Liver (tissue), 9 donors: ENCODE results near the gene CD47. TPM values are rescaled to one million over a fixed set of nuclear protein-coding genes. Genes with fewer than 3 reads are reported as not detected.
A peak's percentile ranks its signal among the peaks of the same experiment; 100 is the strongest.

Experiments
- DNase-seq: peaks from one replicate; pipeline ENCODE4 v3.0.0-alpha.2; 2017; ENCODE audit warnings: low spot score
- H3K27ac ChIP-seq, 2 donors: one replicate each; pipeline ENCODE4 v1.7.0; 2013; ENCODE audit warnings: inconsistent platforms in 2 of 2, low read length in 2 of 2, control low read depth in 1 of 2, low read depth in 1 of 2, mild to moderate bottlenecking in 1 of 2
- H3K27me3 ChIP-seq, 4 donors: one replicate each; pipeline versions ENCODE4 v1.6.1 to v1.7.0; 2013; ENCODE audit warnings: low read length in 3 of 4, inconsistent platforms in 1 of 4, mild to moderate bottlenecking in 1 of 4, moderate library complexity in 1 of 4; ENCODE audit not compliant: control insufficient read depth in 4 of 4, insufficient read depth in 4 of 4
- H3K36me3 ChIP-seq, 4 donors: one replicate each; pipeline versions ENCODE4 v1.6.1 to v1.7.0; 2013; ENCODE audit warnings: low read length in 3 of 4, mild to moderate bottlenecking in 3 of 4, low read depth in 1 of 4, moderate library complexity in 1 of 4; ENCODE audit not compliant: control insufficient read depth in 4 of 4, insufficient read depth in 3 of 4
- H3K4me1 ChIP-seq, 4 donors: one replicate each; pipeline versions ENCODE4 v1.6.1 to v1.7.0; 2013; ENCODE audit warnings: low read length in 3 of 4, mild to moderate bottlenecking in 3 of 4, moderate library complexity in 1 of 4; ENCODE audit not compliant: control insufficient read depth in 4 of 4, insufficient read depth in 4 of 4
- H3K4me3 ChIP-seq, 3 donors: one replicate each; pipeline versions ENCODE4 v1.6.1 to v1.7.0; 2013; ENCODE audit warnings: low read length in 3 of 3, control low read depth in 1 of 3, low read depth in 1 of 3, mild to moderate bottlenecking in 1 of 3
- H3K9ac ChIP-seq, 2 donors: one replicate each; pipeline ENCODE4 v1.7.0; 2013; ENCODE audit warnings: low read length in 2 of 2, mild to moderate bottlenecking in 2 of 2, moderate library complexity in 2 of 2, control low read depth in 1 of 2, low read depth in 1 of 2
- H3K9me3 ChIP-seq, 4 donors: one replicate each; pipeline versions ENCODE4 v1.6.1 to v1.7.0; 2013; ENCODE audit warnings: low read length in 3 of 4; ENCODE audit not compliant: control insufficient read depth in 4 of 4
- EGR1 ChIP-seq, 2 donors: IDR thresholded peaks; 2 replicates each; pipeline ENCODE4 v1.6.1; 2016 to 2018; ENCODE audit warnings: antibody characterized with exemption in 2 of 2, low read depth in 2 of 2
- FOXA2 ChIP-seq: IDR thresholded peaks from 2 replicates; pipeline ENCODE4 v1.6.1; 2016; ENCODE audit warnings: antibody characterized with exemption
- GABPA ChIP-seq, 2 donors: IDR thresholded peaks in 1 of 2; conservative IDR thresholded peaks in 1 of 2; 2 replicates each; pipeline ENCODE4 v1.6.1; 2016; ENCODE audit warnings: antibody characterized with exemption in 2 of 2, mild to moderate bottlenecking in 1 of 2, moderate library complexity in 1 of 2
- HNF4A ChIP-seq, 2 donors: conservative IDR thresholded peaks; 2 replicates each; pipeline ENCODE4 v1.6.1; 2016; ENCODE audit warnings: antibody characterized with exemption in 2 of 2, mild to moderate bottlenecking in 2 of 2
- HNF4G ChIP-seq: IDR thresholded peaks from 2 replicates; pipeline ENCODE4 v1.6.1; 2016; ENCODE audit warnings: antibody characterized with exemption
- JUND ChIP-seq, 2 donors: IDR thresholded peaks; 2 replicates each; pipeline ENCODE4 v1.6.1; 2016; ENCODE audit warnings: antibody characterized with exemption in 2 of 2
- NR2F2 ChIP-seq: IDR thresholded peaks from 2 replicates; pipeline ENCODE4 v1.6.1; 2016; ENCODE audit warnings: antibody characterized with exemption
- RAD21 ChIP-seq, 2 donors: IDR thresholded peaks; 2 replicates each; pipeline ENCODE4 v1.6.1; 2016; ENCODE audit warnings: antibody characterized with exemption in 2 of 2, mild to moderate bottlenecking in 2 of 2
- RXRA ChIP-seq, 2 donors: IDR thresholded peaks; 2 replicates each; pipeline ENCODE4 v1.6.1; 2017 to 2018; ENCODE audit warnings: antibody characterized with exemption in 2 of 2, mild to moderate bottlenecking in 1 of 2
- SP1 ChIP-seq: IDR thresholded peaks from 2 replicates; pipeline ENCODE4 v1.6.1; 2018; ENCODE audit warnings: antibody characterized with exemption, mild to moderate bottlenecking
- TAF1 ChIP-seq: conservative IDR thresholded peaks from 2 replicates; pipeline ENCODE4 v1.6.1; 2016; ENCODE audit warnings: antibody characterized with exemption, mild to moderate bottlenecking
- YY1 ChIP-seq: IDR thresholded peaks from 2 replicates; pipeline ENCODE4 v1.6.1; 2016; ENCODE audit warnings: antibody characterized with exemption, mild to moderate bottlenecking
- WGBS: extraction: QIAGEN DNeasy Blood & Tissue Kit; methylation state at CpG from one replicate; pipeline ENCODE4 v1.1.7; 2013; 5-methylcytosine and 5-hydroxymethylcytosine counted together
- polyA plus RNA-seq, 2 donors: library from polyadenylated mRNA; stranded (reverse) in 1 of 2; unstranded in 1 of 2; fragments of 200-250 nt in 1 of 2; fragments of >200 nt in 1 of 2; fragmentation: Nextera tagmentation in 1 of 2; extraction: Ambion mirVana in 1 of 2; gene quantifications; one replicate each; pipeline versions ENCODE4 v1.2.1 to v1.2.3, GENCODE V29; 2013 to 2015
- total RNA-seq, 2 donors: library from RNA; depleted of rRNA; stranded (reverse); fragments of >200 nt; gene quantifications; one replicate each; pipeline ENCODE4 v1.2.3, GENCODE V29; 2014
- TF ChIP-seq, protein P1 (sequence below): IDR thresholded peaks from 2 replicates; pipeline ENCODE4 v1.6.1; 2016; ENCODE audit warnings: antibody characterized with exemption
- TF ChIP-seq, protein P2 (sequence below): IDR thresholded peaks from 2 replicates; pipeline ENCODE4 v1.6.1; 2016; ENCODE audit warnings: antibody characterized with exemption
- TF ChIP-seq, protein P3 (sequence below): IDR thresholded peaks from 2 replicates; pipeline ENCODE4 v1.6.1; 2016; ENCODE audit warnings: antibody characterized with exemption, mild to moderate bottlenecking
- TF ChIP-seq, protein P4 (sequence below): fragments of 150-350 bp; IDR thresholded peaks from 2 replicates; pipeline ENCODE4 v1.5.1; 2017; ENCODE audit warnings: improper control_type of control experiment, low read depth, low read length; ENCODE audit not compliant: missing input control
- TF ChIP-seq, protein P5 (sequence below): IDR thresholded peaks from 2 replicates; pipeline ENCODE4 v1.6.1; 2016; ENCODE audit warnings: antibody characterized with exemption
- donor health status: healthy.
- donor health status: healthy.
- donor health status: healthy.
- donor health status: healthy.
- donor health status: healthy.

The CD47 gene
- total and polyA plus RNA-seq, 4 donors, result 23.4 to 39.5 (median 33.9) TPM

DNA sequence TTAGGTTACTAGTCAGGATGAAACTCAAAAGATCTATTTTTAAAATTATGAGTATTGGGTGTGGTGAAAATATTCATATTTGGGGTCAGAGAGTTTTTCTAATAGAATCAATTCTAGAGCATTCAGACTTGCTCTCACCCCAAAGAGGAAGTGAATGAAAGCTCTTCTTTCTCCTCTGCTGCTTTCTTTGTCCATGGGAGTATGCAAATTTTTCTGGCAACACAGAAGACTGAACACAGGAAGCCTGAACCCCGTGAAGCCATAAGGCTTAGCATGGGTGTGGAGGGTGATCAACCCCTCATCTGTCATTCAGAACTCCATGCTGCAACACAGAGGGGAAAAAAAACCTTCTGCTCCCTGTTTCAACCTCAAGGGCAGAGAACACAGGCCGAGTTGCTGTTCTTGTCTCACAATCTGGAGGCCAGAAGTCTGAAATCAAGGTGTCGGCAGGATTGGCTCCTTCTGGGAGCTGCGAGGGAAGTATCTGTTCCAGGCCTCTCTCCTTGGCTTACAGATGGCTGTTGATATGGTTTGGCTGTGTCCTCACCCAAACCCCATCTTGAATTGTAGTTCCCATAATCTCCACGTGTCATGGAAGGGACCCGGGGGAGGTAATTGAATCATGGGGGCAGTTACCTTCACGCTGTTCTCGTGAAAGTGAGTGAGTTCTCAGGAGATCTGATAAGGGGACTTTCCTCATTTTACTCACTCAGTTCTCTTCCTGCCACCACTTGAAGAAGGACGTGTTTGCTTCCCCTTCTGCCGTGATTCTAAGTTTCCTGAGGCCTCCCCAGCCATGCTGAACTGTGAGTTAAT, 33.7 kb upstream of the CD47 start:
- H3K27me3 ChIP-seq, result no peaks in the 10 kb centered on the region
- TF ChIP-seq, protein P1, sequence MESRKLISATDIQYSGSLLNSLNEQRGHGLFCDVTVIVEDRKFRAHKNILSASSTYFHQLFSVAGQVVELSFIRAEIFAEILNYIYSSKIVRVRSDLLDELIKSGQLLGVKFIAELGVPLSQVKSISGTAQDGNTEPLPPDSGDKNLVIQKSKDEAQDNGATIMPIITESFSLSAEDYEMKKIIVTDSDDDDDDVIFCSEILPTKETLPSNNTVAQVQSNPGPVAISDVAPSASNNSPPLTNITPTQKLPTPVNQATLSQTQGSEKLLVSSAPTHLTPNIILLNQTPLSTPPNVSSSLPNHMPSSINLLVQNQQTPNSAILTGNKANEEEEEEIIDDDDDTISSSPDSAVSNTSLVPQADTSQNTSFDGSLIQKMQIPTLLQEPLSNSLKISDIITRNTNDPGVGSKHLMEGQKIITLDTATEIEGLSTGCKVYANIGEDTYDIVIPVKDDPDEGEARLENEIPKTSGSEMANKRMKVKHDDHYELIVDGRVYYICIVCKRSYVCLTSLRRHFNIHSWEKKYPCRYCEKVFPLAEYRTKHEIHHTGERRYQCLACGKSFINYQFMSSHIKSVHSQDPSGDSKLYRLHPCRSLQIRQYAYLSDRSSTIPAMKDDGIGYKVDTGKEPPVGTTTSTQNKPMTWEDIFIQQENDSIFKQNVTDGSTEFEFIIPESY, result no peak
- no peak for TF ChIP-seq JUND (IDR thresholded peaks at IDR 0.05)
- no peak for TF ChIP-seq TAF1
- no peak for TF ChIP-seq FOXA2
- TF ChIP-seq RXRA (IDR thresholded peaks at IDR 0.05), result no peak
- no peak for TF ChIP-seq YY1
- no peak for TF ChIP-seq GABPA (IDR thresholded peaks at IDR 0.05 in 1 of 2, conservative IDR thresholded peaks at IDR 0.05 in 1 of 2)
- TF ChIP-seq HNF4G, result no peak
- TF ChIP-seq EGR1 (IDR thresholded peaks at IDR 0.05; ENCODE audit: low read depth in 2 of 2), result no peak
- TF ChIP-seq, protein P2, sequence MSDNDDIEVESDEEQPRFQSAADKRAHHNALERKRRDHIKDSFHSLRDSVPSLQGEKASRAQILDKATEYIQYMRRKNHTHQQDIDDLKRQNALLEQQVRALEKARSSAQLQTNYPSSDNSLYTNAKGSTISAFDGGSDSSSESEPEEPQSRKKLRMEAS, result no peak
- TF ChIP-seq SP1, result no peak
- no peak for TF ChIP-seq HNF4A (conservative IDR thresholded peaks at IDR 0.05)
- TF ChIP-seq, protein P3, sequence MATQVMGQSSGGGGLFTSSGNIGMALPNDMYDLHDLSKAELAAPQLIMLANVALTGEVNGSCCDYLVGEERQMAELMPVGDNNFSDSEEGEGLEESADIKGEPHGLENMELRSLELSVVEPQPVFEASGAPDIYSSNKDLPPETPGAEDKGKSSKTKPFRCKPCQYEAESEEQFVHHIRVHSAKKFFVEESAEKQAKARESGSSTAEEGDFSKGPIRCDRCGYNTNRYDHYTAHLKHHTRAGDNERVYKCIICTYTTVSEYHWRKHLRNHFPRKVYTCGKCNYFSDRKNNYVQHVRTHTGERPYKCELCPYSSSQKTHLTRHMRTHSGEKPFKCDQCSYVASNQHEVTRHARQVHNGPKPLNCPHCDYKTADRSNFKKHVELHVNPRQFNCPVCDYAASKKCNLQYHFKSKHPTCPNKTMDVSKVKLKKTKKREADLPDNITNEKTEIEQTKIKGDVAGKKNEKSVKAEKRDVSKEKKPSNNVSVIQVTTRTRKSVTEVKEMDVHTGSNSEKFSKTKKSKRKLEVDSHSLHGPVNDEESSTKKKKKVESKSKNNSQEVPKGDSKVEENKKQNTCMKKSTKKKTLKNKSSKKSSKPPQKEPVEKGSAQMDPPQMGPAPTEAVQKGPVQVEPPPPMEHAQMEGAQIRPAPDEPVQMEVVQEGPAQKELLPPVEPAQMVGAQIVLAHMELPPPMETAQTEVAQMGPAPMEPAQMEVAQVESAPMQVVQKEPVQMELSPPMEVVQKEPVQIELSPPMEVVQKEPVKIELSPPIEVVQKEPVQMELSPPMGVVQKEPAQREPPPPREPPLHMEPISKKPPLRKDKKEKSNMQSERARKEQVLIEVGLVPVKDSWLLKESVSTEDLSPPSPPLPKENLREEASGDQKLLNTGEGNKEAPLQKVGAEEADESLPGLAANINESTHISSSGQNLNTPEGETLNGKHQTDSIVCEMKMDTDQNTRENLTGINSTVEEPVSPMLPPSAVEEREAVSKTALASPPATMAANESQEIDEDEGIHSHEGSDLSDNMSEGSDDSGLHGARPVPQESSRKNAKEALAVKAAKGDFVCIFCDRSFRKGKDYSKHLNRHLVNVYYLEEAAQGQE, result no peak
- no peak overlapping the region for H3K9ac ChIP-seq
- peak overlapping the region in 1 of 2 donors; percentile 59 for H3K27ac ChIP-seq
- H3K36me3 ChIP-seq, result no peaks in the 10 kb centered on the region
- no peak overlapping the region for H3K4me3 ChIP-seq
- 71% methylated on average over 10 of the region's 10 CpGs for WGBS
- DNase-seq, result no peak
- H3K9me3 ChIP-seq, result no peaks in the 10 kb centered on the region
- no peaks in the 10 kb centered on the region for H3K4me1 ChIP-seq

DNA sequence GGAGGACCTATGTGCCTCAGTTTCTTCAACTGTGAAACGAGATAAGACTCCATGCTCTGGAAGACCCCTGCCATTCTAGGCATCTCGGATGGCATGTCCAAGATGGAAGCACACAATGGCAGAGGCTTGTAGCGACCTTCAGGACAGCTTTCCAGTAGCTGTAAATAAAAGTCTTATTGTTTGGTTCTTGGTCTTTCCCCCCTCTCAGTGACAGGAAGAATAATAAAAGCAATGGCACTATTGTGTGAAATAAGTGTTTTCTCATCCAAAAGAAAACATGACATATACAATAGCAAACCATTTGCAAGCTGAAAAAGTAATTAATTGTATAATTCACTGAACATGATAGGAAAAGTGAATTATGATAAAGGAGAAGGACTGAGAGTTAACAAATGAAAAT, 32.5 kb upstream of the CD47 start:
- H3K4me1 ChIP-seq, result no peaks in the 10 kb centered on the region
- WGBS, result 76% methylated on average over 3 of the region's 3 CpGs
- no peak overlapping the region for H3K9ac ChIP-seq
- TF ChIP-seq, protein P1, result no peak
- TF ChIP-seq RXRA (IDR thresholded peaks at IDR 0.05), result no peak
- TF ChIP-seq RAD21 (IDR thresholded peaks at IDR 0.05), result no peak
- no peak for TF ChIP-seq NR2F2
- no peak for TF ChIP-seq HNF4G
- TF ChIP-seq FOXA2, result no peak
- TF ChIP-seq HNF4A (conservative IDR thresholded peaks at IDR 0.05), result no peak
- no peak for TF ChIP-seq TAF1
- TF ChIP-seq, protein P4, sequence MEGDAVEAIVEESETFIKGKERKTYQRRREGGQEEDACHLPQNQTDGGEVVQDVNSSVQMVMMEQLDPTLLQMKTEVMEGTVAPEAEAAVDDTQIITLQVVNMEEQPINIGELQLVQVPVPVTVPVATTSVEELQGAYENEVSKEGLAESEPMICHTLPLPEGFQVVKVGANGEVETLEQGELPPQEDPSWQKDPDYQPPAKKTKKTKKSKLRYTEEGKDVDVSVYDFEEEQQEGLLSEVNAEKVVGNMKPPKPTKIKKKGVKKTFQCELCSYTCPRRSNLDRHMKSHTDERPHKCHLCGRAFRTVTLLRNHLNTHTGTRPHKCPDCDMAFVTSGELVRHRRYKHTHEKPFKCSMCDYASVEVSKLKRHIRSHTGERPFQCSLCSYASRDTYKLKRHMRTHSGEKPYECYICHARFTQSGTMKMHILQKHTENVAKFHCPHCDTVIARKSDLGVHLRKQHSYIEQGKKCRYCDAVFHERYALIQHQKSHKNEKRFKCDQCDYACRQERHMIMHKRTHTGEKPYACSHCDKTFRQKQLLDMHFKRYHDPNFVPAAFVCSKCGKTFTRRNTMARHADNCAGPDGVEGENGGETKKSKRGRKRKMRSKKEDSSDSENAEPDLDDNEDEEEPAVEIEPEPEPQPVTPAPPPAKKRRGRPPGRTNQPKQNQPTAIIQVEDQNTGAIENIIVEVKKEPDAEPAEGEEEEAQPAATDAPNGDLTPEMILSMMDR, result no peak
- TF ChIP-seq GABPA (IDR thresholded peaks at IDR 0.05 in 1 of 2, conservative IDR thresholded peaks at IDR 0.05 in 1 of 2), result no peak
- TF ChIP-seq, protein P5, sequence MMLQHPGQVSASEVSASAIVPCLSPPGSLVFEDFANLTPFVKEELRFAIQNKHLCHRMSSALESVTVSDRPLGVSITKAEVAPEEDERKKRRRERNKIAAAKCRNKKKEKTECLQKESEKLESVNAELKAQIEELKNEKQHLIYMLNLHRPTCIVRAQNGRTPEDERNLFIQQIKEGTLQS, result no peak
- TF ChIP-seq, protein P2, result no peak
- no peak for TF ChIP-seq EGR1 (IDR thresholded peaks at IDR 0.05; ENCODE audit: low read depth in 2 of 2)

More for the DNA sequence above, 32.5 kb upstream of the CD47 start:
- Histone ChIP-seq H3K36me3 (no peaks in the 10 kb centered on the region), H3K27ac (no peak overlapping the region), H3K9me3 (no peaks in the 10 kb centered on the region), H3K27me3 (no peaks in the 10 kb centered on the region), H3K4me3 (no peak overlapping the region)
- no peak for DNase-seq
